Measurements from ENCODE around the gene WNT11. TPM values are rescaled to one million over a fixed set of nuclear protein-coding genes. Genes with fewer than 3 reads are reported as not detected.

WNT11 gene
- polyA plus RNA-seq, 1 of the 3 experiments (the other 2 are of a cell fraction), result 0.43 TPM

- no peak for TF ChIP-seq SMC3 (IDR thresholded peaks at IDR 0.05; ENCODE audit: low read depth, low read length)
- no peak for TF ChIP-seq EZH2phosphoT487 (IDR thresholded peaks at IDR 0.05; ENCODE audit: borderline replicate concordance, low read depth)
- TF ChIP-seq, protein P1, sequence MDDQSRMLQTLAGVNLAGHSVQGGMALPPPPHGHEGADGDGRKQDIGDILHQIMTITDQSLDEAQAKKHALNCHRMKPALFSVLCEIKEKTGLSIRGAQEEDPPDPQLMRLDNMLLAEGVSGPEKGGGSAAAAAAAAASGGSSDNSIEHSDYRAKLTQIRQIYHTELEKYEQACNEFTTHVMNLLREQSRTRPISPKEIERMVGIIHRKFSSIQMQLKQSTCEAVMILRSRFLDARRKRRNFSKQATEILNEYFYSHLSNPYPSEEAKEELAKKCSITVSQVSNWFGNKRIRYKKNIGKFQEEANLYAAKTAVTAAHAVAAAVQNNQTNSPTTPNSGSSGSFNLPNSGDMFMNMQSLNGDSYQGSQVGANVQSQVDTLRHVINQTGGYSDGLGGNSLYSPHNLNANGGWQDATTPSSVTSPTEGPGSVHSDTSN (IDR thresholded peaks at IDR 0.05), result no peak
- no peak for TF ChIP-seq GATA2 (CRISPR knock-in tag; IDR thresholded peaks at IDR 0.05)
- TF ChIP-seq MXI1 (IDR thresholded peaks at IDR 0.05; ENCODE audit: low read depth, low read length), result no peak
- no peak for TF ChIP-seq RXRA (IDR thresholded peaks at IDR 0.05; ENCODE audit: borderline replicate concordance, low read depth)
- TF ChIP-seq FOXM1 (IDR thresholded peaks at IDR 0.05; ENCODE audit: low read depth), result no peak
- TF ChIP-seq, protein P2, sequence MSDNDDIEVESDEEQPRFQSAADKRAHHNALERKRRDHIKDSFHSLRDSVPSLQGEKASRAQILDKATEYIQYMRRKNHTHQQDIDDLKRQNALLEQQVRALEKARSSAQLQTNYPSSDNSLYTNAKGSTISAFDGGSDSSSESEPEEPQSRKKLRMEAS (IDR thresholded peaks at IDR 0.05; ENCODE audit: low read depth), result no peak
- TF ChIP-seq, protein P3, sequence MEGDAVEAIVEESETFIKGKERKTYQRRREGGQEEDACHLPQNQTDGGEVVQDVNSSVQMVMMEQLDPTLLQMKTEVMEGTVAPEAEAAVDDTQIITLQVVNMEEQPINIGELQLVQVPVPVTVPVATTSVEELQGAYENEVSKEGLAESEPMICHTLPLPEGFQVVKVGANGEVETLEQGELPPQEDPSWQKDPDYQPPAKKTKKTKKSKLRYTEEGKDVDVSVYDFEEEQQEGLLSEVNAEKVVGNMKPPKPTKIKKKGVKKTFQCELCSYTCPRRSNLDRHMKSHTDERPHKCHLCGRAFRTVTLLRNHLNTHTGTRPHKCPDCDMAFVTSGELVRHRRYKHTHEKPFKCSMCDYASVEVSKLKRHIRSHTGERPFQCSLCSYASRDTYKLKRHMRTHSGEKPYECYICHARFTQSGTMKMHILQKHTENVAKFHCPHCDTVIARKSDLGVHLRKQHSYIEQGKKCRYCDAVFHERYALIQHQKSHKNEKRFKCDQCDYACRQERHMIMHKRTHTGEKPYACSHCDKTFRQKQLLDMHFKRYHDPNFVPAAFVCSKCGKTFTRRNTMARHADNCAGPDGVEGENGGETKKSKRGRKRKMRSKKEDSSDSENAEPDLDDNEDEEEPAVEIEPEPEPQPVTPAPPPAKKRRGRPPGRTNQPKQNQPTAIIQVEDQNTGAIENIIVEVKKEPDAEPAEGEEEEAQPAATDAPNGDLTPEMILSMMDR (IDR thresholded peaks at IDR 0.05), result no peak
- no peak for TF ChIP-seq YY1 (IDR thresholded peaks at IDR 0.05; ENCODE audit: low read depth)
- no peak for TF ChIP-seq CHD2 (IDR thresholded peaks at IDR 0.05; ENCODE audit: low read length, partially characterized antibody)
- TF ChIP-seq SIN3A (IDR thresholded peaks at IDR 0.05; ENCODE audit: borderline replicate concordance, low read depth, low read length), result no peak
- no peak for TF ChIP-seq POLR2AphosphoS5 (IDR thresholded peaks at IDR 0.05; ENCODE audit: low read depth, low read length)
- TF ChIP-seq, protein P4, sequence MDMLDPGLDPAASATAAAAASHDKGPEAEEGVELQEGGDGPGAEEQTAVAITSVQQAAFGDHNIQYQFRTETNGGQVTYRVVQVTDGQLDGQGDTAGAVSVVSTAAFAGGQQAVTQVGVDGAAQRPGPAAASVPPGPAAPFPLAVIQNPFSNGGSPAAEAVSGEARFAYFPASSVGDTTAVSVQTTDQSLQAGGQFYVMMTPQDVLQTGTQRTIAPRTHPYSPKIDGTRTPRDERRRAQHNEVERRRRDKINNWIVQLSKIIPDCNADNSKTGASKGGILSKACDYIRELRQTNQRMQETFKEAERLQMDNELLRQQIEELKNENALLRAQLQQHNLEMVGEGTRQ (IDR thresholded peaks at IDR 0.05; ENCODE audit: borderline replicate concordance, low read depth, low read length), result no peak
- no peak for TF ChIP-seq RFX5 (IDR thresholded peaks at IDR 0.05; ENCODE audit: low read length)
- no peak for TF ChIP-seq GABPA (IDR thresholded peaks at IDR 0.05; ENCODE audit: low read depth)
- TF ChIP-seq ELF1 (IDR thresholded peaks at IDR 0.05), result no peak
- TF ChIP-seq EP300 (IDR thresholded peaks at IDR 0.05; ENCODE audit: borderline replicate concordance in 1 of 2, low read depth in 1 of 2, low read length in 1 of 2), result no peak
- no peak for TF ChIP-seq FOSL2 (IDR thresholded peaks at IDR 0.05; ENCODE audit: borderline replicate concordance, low read depth)
- Histone ChIP-seq H3K9me3 (no peaks in the 10 kb centered on the region), H3K4me2 (no peak overlapping the region), H3K27me3 (ENCODE audit: insufficient read depth) (no peaks in the 10 kb centered on the region), H4K20me1 (ENCODE audit: insufficient read depth) (no peaks in the 10 kb centered on the region), H3K27ac (ENCODE audit: low read depth in 2 of 2, low read length in 1 of 2) (no peak overlapping the region), H3K9ac (no peak overlapping the region), H3K79me2 (ENCODE audit: insufficient read depth) (no peaks in the 10 kb centered on the region), H3K9me2 (no peaks in the 10 kb centered on the region), H3F3A (replicated peaks; ENCODE audit: insufficient read depth) (no peaks in the 10 kb centered on the region), H3K4me3 (ENCODE audit: low read depth in 2 of 2, low read length in 1 of 2) (no peak overlapping the region), H3K4me1 (ENCODE audit: control insufficient read depth in 1 of 2, insufficient read depth in 2 of 2, low read depth in 1 of 2, low read length in 1 of 2) (peaks cover 0 to 30% of the 10 kb centered on the region in 2 experiments; a peak in 2 of 4 replicates), H2AFZ (ENCODE audit: low read depth) (no peak overlapping the region), H3K36me3 (replicated peaks in 1 of 2; ENCODE audit: control insufficient read depth in 1 of 2, insufficient read depth in 2 of 2, low read length in 1 of 2) (no peaks in the 10 kb centered on the region)
- DNase-seq, result no peak
- WGBS (ENCODE audit: low lambda C conversion rate), result 84% methylated on average over 9 of the region's 13 CpGs
- ChIA-PET CTCF (interaction anchor here (1.1 kb wide), 1 partner anchor 45 kb away, joined by 3 read pairs; no protein-coding TSS in a partner anchor), POLR2A (no interaction called here)
Measured at GRCh38 chr11:76164081-76164480, 42.2 kb downstream of the WNT11 start.
